ENCODE data around the gene IGF1. TPM values are rescaled to one million over a fixed set of nuclear protein-coding genes. Genes with fewer than 3 reads are reported as not detected.

The IGF1 gene
- polyA plus RNA-seq, 4 donors = 4.5 to 10.0 (median 8.0) TPM; not detected in 1

DNA sequence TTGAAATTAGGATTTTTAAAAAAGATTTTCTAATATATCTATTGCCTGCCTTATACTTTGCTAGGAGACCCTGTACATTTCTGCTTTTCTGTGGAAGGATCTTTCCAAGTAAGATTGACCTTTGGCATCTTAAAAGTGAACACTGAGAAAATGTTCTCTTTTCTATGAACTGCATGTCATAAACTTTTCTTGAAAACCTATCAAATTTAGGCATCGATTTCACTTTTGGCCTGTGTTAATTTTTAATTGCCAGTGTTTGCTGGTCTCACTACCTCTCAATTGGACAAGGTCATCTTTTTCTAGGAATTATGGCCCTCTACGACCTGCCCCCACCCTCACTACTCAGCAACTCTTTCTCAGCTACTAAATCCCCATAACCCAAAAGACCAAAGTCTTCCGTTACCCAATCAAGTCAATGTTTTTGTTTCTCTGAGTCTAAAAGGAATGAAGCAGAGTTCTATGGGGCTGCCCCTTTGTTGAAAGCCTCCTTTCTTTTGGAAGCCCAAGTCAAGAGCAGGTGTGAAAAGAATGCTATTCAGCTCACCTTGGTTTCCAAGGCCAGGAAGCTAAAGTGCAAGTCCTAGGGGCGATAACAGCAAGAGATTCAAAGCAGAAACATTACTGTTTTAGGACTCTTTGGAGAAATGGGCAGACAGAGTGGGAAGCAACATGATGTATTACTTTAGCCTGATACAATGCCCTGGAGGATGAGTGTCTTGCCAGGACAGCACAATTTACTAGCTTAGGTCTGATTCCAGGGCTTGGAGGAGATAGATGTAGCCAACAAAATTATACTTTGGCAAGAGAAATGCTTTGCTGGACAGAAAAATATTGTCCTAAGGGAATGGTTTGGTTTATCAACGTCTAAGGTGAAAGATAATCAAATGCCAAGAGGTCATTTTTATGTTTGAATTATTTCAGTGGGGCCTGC lies 55.0 kb downstream of the IGF1 start:
- DNase-seq (no peak), FAIRE-seq (no peak)
- no peaks in the 10 kb centered on the region for H3K4me1 ChIP-seq (ENCODE audit: control insufficient read depth in 3 of 3, insufficient read depth in 2 of 3, low read depth in 1 of 3, low read length in 2 of 3)
- H3K27me3 ChIP-seq (ENCODE audit: control insufficient read depth in 3 of 3, insufficient read depth in 3 of 3, low read length in 3 of 3) = no peaks in the 10 kb centered on the region
- H3K27ac ChIP-seq (ENCODE audit: low read depth in 1 of 3, low read length in 2 of 3) = no peak overlapping the region
- WGBS, 3 donors = 51 to 60% (median 52%) methylated on average over 5 of the region's 5 CpGs
- no peaks in the 10 kb centered on the region for H3K36me3 ChIP-seq (ENCODE audit: control insufficient read depth in 3 of 3, insufficient read depth in 2 of 3, low read depth in 1 of 3, low read length in 3 of 3)
- no peak overlapping the region for H3K4me3 ChIP-seq (ENCODE audit: low read depth in 1 of 3, low read length in 3 of 3)
- no peaks in the 10 kb centered on the region for H3K9me3 ChIP-seq (ENCODE audit: control insufficient read depth in 2 of 2, insufficient read depth in 1 of 2, low read depth in 1 of 2, low read length in 1 of 2)

DNA sequence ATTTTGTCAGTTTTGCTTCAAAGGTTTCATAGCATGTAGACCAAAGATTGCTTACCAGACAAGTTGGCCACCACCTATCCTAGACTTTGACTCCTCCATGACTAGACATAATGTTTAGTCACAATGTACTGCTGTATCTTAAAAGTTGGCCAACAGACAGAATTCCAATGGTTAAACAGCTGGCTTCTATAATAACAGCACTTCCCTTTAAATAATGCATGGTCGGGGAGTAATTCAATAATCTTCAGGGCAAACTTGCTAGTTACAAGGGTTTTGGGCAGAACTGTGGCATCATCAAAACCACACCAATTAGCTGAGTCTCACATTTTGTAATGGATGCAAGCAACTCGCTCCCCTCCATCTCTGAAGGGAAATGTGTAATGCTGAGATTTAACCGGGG lies 56.9 kb downstream of the IGF1 start:
- no peak for DNase-seq
- Histone ChIP-seq H3K36me3 (ENCODE audit: control insufficient read depth in 3 of 3, insufficient read depth in 2 of 3, low read depth in 1 of 3, low read length in 3 of 3) (no peaks in the 10 kb centered on the region), H3K4me3 (ENCODE audit: low read depth in 1 of 3, low read length in 3 of 3) (no peak overlapping the region), H3K9me3 (ENCODE audit: control insufficient read depth in 2 of 2, insufficient read depth in 1 of 2, low read depth in 1 of 2, low read length in 1 of 2) (no peaks in the 10 kb centered on the region), H3K27me3 (ENCODE audit: control insufficient read depth in 3 of 3, insufficient read depth in 3 of 3, low read length in 3 of 3) (no peaks in the 10 kb centered on the region), H3K4me1 (ENCODE audit: control insufficient read depth in 3 of 3, insufficient read depth in 2 of 3, low read depth in 1 of 3, low read length in 2 of 3) (no peaks in the 10 kb centered on the region), H3K27ac (ENCODE audit: low read depth in 1 of 3, low read length in 2 of 3) (no peak overlapping the region)
- FAIRE-seq = no peak
- WGBS, 3 donors = 75 to 82% (median 81%) methylated on average over 3 of the region's 3 CpGs

DNA sequence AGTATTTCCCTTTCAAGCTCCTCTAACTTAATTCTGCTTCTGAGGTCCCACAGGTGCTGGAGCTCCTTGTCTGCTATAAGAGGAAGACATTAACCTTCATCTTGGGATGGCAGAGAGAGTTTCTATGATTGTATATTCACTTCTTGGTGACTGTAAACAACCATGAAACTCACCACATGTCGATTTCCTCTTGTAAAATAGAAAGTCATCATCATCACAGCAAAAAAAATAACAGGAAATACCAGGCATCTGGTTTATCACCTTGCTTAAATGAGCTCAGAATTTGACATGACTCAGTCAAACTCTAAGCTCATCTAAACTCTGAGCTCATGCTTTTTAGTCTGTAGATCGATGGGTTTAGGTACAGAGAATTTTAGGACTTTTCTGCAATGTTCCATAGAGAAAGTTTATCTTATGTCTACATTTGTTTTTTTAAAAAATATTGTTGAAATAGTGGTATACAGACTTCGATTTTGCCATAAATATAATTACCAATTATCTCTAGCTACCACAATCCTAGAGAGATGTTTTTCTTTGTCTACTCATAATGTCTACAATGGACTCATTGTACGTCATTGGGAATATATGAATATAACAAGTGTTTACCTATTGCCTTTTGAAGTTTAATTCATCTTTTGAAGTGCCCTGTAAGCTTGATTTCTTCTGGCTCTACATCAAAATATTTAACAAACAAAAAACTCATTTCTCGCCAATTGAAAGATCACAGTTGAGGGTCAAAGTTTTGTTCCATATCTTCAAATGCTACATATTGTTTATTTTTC lies 58.4 kb downstream of the IGF1 start:
- H3K36me3 ChIP-seq (ENCODE audit: control insufficient read depth in 3 of 3, insufficient read depth in 2 of 3, low read depth in 1 of 3, low read length in 3 of 3) = no peaks in the 10 kb centered on the region
- DNase-seq (no peak), FAIRE-seq (no peak)
- no peaks in the 10 kb centered on the region for H3K27me3 ChIP-seq (ENCODE audit: control insufficient read depth in 3 of 3, insufficient read depth in 3 of 3, low read length in 3 of 3)
- H3K4me3 ChIP-seq (ENCODE audit: low read depth in 1 of 3, low read length in 3 of 3) = no peak overlapping the region
- H3K4me1 ChIP-seq (ENCODE audit: control insufficient read depth in 3 of 3, insufficient read depth in 2 of 3, low read depth in 1 of 3, low read length in 2 of 3) = no peaks in the 10 kb centered on the region
- H3K27ac ChIP-seq (ENCODE audit: low read depth in 1 of 3, low read length in 2 of 3) = no peak overlapping the region
- 23 to 49% (median 31%) methylated on average over 5 of the region's 5 CpGs for WGBS, 3 donors
- H3K9me3 ChIP-seq (ENCODE audit: control insufficient read depth in 2 of 2, insufficient read depth in 1 of 2, low read depth in 1 of 2, low read length in 1 of 2) = no peaks in the 10 kb centered on the region

DNA sequence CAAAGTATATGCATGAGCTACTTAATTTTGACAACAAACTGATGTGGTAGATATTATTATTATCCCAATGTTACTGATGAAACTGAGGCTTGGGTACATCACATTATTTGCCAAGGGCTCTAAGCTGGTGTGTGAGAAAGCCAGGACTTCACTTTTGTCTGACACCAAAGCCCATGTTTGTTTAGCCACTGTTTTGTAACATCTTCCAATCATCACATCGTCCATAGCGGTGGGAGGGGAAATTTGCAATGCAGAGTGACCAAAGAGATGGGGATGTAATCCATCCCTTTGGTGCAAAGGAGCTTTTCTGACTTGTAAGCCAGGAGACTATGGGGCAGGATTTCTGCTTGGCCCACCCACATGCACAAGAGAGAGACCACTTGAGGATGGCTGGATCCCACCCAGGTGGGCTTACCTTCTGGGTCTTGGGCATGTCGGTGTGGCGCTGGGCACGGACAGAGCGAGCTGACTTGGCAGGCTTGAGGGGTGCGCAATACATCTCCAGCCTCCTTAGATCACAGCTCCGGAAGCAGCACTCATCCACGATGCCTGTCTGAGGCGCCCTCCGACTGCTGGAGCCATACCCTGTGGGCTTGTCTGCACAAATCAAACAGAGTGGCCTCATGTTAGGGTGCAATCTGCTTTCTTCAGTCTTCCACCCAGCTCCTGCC lies 61.1 kb downstream of the IGF1 start:
- Histone ChIP-seq H3K9me3 (ENCODE audit: control insufficient read depth in 2 of 2, insufficient read depth in 1 of 2, low read depth in 1 of 2, low read length in 1 of 2) (no peaks in the 10 kb centered on the region), H3K4me1 (ENCODE audit: control insufficient read depth in 3 of 3, insufficient read depth in 2 of 3, low read depth in 1 of 3, low read length in 2 of 3) (no peaks in the 10 kb centered on the region), H3K36me3 (ENCODE audit: control insufficient read depth in 3 of 3, insufficient read depth in 2 of 3, low read depth in 1 of 3, low read length in 3 of 3) (no peaks in the 10 kb centered on the region), H3K4me3 (ENCODE audit: low read depth in 1 of 3, low read length in 3 of 3) (no peak overlapping the region), H3K27me3 (ENCODE audit: control insufficient read depth in 3 of 3, insufficient read depth in 3 of 3, low read length in 3 of 3) (no peaks in the 10 kb centered on the region), H3K27ac (ENCODE audit: low read depth in 1 of 3, low read length in 2 of 3) (no peak overlapping the region)
- DNase-seq (no peak), FAIRE-seq (no peak)
- 88 to 90% (median 90%) methylated on average over 11 of the region's 11 CpGs for WGBS, 3 donors

DNA sequence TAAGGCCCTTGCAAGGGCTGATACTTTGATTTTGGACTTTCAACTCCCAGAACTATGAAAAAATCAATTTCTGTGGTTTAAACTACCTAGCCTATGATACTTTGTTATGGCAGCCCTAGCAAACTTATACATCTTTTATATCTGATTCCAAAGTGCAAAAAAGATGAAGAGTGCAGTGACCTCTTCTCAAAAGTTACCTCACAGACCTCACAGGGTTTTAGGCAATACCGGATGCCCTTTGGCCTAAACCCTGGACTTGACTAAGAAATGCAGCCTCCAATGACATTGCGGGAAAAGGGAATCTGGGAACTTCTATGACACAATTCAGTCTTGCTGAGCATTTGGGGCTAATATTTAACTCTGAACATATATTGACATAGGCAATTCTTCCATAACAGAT lies 63.3 kb downstream of the IGF1 start:
- DNase-seq (no peak), FAIRE-seq (no peak)
- Histone ChIP-seq H3K27ac (ENCODE audit: low read depth in 1 of 3, low read length in 2 of 3) (no peak overlapping the region), H3K36me3 (ENCODE audit: control insufficient read depth in 3 of 3, insufficient read depth in 2 of 3, low read depth in 1 of 3, low read length in 3 of 3) (no peaks in the 10 kb centered on the region), H3K4me1 (ENCODE audit: control insufficient read depth in 3 of 3, insufficient read depth in 2 of 3, low read depth in 1 of 3, low read length in 2 of 3) (no peaks in the 10 kb centered on the region), H3K4me3 (ENCODE audit: low read depth in 1 of 3, low read length in 3 of 3) (no peak overlapping the region), H3K27me3 (ENCODE audit: control insufficient read depth in 3 of 3, insufficient read depth in 3 of 3, low read length in 3 of 3) (no peaks in the 10 kb centered on the region), H3K9me3 (ENCODE audit: control insufficient read depth in 2 of 2, insufficient read depth in 1 of 2, low read depth in 1 of 2, low read length in 1 of 2) (no peaks in the 10 kb centered on the region)
- 80 to 89% (median 88%) methylated on average over 2 of the region's 2 CpGs for WGBS, 3 donors

DNA sequence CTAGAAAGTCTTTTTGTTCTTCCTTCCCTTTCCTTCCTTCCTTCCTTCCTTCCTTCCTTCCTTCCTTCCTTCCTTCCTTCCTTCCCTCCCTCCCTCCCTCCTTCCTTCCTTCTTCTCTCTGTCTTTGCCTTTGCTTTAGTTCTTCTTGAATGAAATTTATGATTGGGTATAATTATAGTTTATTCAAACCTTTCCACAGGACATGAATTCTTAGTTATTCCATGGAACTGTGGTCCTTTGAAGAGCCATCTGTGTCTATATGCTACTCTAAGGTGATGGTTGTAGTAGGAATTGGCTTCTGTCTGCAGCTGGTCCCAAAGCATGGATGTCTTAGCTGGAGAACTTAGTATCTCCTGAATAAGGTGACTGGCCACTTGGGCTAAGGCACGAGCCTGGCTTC lies 64.8 kb downstream of the IGF1 start:
- WGBS, 3 donors = 59 to 83% (median 64%) methylated on average over 1 of the region's 1 CpG
- FAIRE-seq (no peak), DNase-seq (no peak)
- Histone ChIP-seq H3K4me3 (ENCODE audit: low read depth in 1 of 3, low read length in 3 of 3) (no peak overlapping the region), H3K27me3 (ENCODE audit: control insufficient read depth in 3 of 3, insufficient read depth in 3 of 3, low read length in 3 of 3) (no peaks in the 10 kb centered on the region), H3K27ac (ENCODE audit: low read depth in 1 of 3, low read length in 2 of 3) (no peak overlapping the region), H3K9me3 (ENCODE audit: control insufficient read depth in 2 of 2, insufficient read depth in 1 of 2, low read depth in 1 of 2, low read length in 1 of 2) (no peaks in the 10 kb centered on the region), H3K36me3 (ENCODE audit: control insufficient read depth in 3 of 3, insufficient read depth in 2 of 3, low read depth in 1 of 3, low read length in 3 of 3) (no peaks in the 10 kb centered on the region), H3K4me1 (ENCODE audit: control insufficient read depth in 3 of 3, insufficient read depth in 2 of 3, low read depth in 1 of 3, low read length in 2 of 3) (no peaks in the 10 kb centered on the region)

DNA sequence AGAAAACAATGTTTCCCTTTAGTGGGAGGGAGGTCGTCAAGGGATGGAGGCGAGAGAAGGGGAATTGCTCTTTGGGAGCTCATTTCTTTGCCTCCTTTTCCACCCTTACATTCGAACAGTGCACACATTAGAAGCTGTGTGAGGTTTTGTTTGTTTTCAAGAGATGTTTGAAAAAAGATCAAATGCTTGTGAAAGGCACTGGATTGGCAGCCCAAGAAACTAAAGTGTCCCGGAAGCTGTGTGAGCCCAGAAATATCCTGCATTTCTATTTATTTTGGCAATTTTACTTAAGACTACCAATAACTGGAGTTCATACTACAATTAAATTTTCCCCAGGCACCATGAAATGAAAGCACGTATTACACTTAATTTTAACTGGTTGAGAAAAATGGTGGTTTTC lies 67.0 kb downstream of the IGF1 start:
- Histone ChIP-seq H3K27ac (ENCODE audit: low read depth in 1 of 3, low read length in 2 of 3) (no peak overlapping the region), H3K4me1 (ENCODE audit: control insufficient read depth in 3 of 3, insufficient read depth in 2 of 3, low read depth in 1 of 3, low read length in 2 of 3) (no peaks in the 10 kb centered on the region), H3K27me3 (ENCODE audit: control insufficient read depth in 3 of 3, insufficient read depth in 3 of 3, low read length in 3 of 3) (no peaks in the 10 kb centered on the region), H3K36me3 (ENCODE audit: control insufficient read depth in 3 of 3, insufficient read depth in 2 of 3, low read depth in 1 of 3, low read length in 3 of 3) (no peaks in the 10 kb centered on the region), H3K4me3 (ENCODE audit: low read depth in 1 of 3, low read length in 3 of 3) (no peak overlapping the region), H3K9me3 (ENCODE audit: control insufficient read depth in 2 of 2, insufficient read depth in 1 of 2, low read depth in 1 of 2, low read length in 1 of 2) (no peaks in the 10 kb centered on the region)
- DNase-seq (no peak), FAIRE-seq (no peak)
- 48 to 75% (median 67%) methylated on average over 5 of the region's 5 CpGs for WGBS, 3 donors

DNA sequence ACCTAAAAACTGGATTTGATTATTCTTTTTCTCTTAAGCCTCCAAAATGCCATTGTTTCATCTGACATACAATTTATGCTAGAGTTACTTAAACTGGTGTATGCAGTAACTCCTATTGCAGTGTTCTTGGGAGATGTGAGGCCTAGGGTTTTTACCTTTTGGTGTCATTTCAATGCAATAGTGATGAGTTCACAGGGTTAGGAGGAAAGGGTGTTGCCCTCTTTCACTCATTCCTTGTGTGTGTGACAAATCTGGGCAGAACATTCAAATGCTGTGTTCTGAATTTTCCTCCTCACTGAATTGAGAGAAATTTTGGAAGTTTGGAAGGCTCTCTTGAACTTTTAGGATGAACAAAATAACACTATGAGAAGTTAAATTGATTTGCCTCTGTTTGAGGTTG lies 69.9 kb downstream of the IGF1 start:
- no peaks in the 10 kb centered on the region for H3K27me3 ChIP-seq (ENCODE audit: control insufficient read depth in 3 of 3, insufficient read depth in 3 of 3, low read length in 3 of 3)
- no peaks in the 10 kb centered on the region for H3K4me1 ChIP-seq (ENCODE audit: control insufficient read depth in 3 of 3, insufficient read depth in 2 of 3, low read depth in 1 of 3, low read length in 2 of 3)
- FAIRE-seq (no peak), DNase-seq (no peak)
- H3K9me3 ChIP-seq (ENCODE audit: control insufficient read depth in 2 of 2, insufficient read depth in 1 of 2, low read depth in 1 of 2, low read length in 1 of 2) = no peaks in the 10 kb centered on the region
- no peaks in the 10 kb centered on the region for H3K36me3 ChIP-seq (ENCODE audit: control insufficient read depth in 3 of 3, insufficient read depth in 2 of 3, low read depth in 1 of 3, low read length in 3 of 3)
- no peak overlapping the region for H3K4me3 ChIP-seq (ENCODE audit: low read depth in 1 of 3, low read length in 3 of 3)
- H3K27ac ChIP-seq (ENCODE audit: low read depth in 1 of 3, low read length in 2 of 3) = no peak overlapping the region

Data from small intestine (tissue), 7 donors.